ENCODE results near the gene SLC25A53. TPM values are rescaled to one million over a fixed set of nuclear protein-coding genes. Genes with fewer than 3 reads are reported as not detected.

Gene SLC25A53
- total RNA-seq, 4 donors from 2014 or later = 2.2 to 26.1 (median 13.2) TPM

GRCh38 chrX:104134583-104135261 is 22.1 kb downstream of the SLC25A53 start:
- peaks cover 0 to 10% (median 0%) of the 10 kb centered on the region in 3 donors for H3K36me3 ChIP-seq
- 68 to 82% methylated on average over 5 of the region's 5 CpGs for WGBS, 2 donors
- H3K27ac ChIP-seq = no peak overlapping the region
- no peak for DNase-seq (ENCODE audit: low spot score in 2 of 2)
- H3K27me3 ChIP-seq = peaks cover 0 to 21% of the 10 kb centered on the region in 2 donors
- H3K4me3 ChIP-seq = no peak overlapping the region
- no peaks in the 10 kb centered on the region for H3K4me1 ChIP-seq
- H3K9me3 ChIP-seq = no peaks in the 10 kb centered on the region
- no peak for TF ChIP-seq POLR2A (IDR thresholded peaks at IDR 0.05)
- no peak for TF ChIP-seq CTCF (IDR thresholded peaks at IDR 0.05)
- no peak for TF ChIP-seq EP300 (IDR thresholded peaks at IDR 0.05)

- peaks cover 0 to 29% of the 10 kb centered on the region in 2 donors for H3K27me3 ChIP-seq
- no peaks in the 10 kb centered on the region for H3K4me1 ChIP-seq
- no peak overlapping the region for H3K27ac ChIP-seq
- 70 to 76% methylated on average over 4 to 6 of the region's 6 CpGs for WGBS, 2 donors
- DNase-seq (ENCODE audit: low spot score in 2 of 2) = no peak
- H3K4me3 ChIP-seq = no peak overlapping the region
- peaks cover 0 to 15% (median 0%) of the 10 kb centered on the region in 3 donors for H3K36me3 ChIP-seq
- no peaks in the 10 kb centered on the region for H3K9me3 ChIP-seq
- TF ChIP-seq EP300 (IDR thresholded peaks at IDR 0.05) (no peak), POLR2A (IDR thresholded peaks at IDR 0.05) (no peak), CTCF (IDR thresholded peaks at IDR 0.05) (no peak)
Observed at GRCh38 chrX:104130808-104131207, 26.0 kb downstream of the SLC25A53 start.

GRCh38 chrX:104126856-104127255 is 30.0 kb downstream of the SLC25A53 start:
- TF ChIP-seq CTCF (IDR thresholded peaks at IDR 0.05) (no peak), POLR2A (IDR thresholded peaks at IDR 0.05) (no peak), EP300 (IDR thresholded peaks at IDR 0.05) (no peak)
- Histone ChIP-seq H3K9me3 (no peaks in the 10 kb centered on the region), H3K4me3 (no peak overlapping the region), H3K4me1 (no peaks in the 10 kb centered on the region), H3K36me3 (peaks cover 0 to 15% (median 0%) of the 10 kb centered on the region in 3 donors), H3K27ac (no peak overlapping the region), H3K27me3 (peaks cover 0 to 12% of the 10 kb centered on the region in 2 donors)
- WGBS, 2 donors = 48 to 56% methylated on average over 2 of the region's 2 CpGs
- DNase-seq (ENCODE audit: low spot score in 2 of 2) = no peak

- H3K27me3 ChIP-seq = peaks cover 0 to 8% of the 10 kb centered on the region in 2 donors
- no peak overlapping the region for H3K4me3 ChIP-seq
- DNase-seq (ENCODE audit: low spot score in 2 of 2) = no peak
- no peak for TF ChIP-seq CTCF (IDR thresholded peaks at IDR 0.05)
- TF ChIP-seq POLR2A (IDR thresholded peaks at IDR 0.05) = no peak
- no peak for TF ChIP-seq EP300 (IDR thresholded peaks at IDR 0.05)
- H3K27ac ChIP-seq = no peak overlapping the region
- H3K4me1 ChIP-seq = no peaks in the 10 kb centered on the region
- WGBS, 2 donors = 70 to 71% methylated on average over 5 of the region's 5 CpGs
- H3K36me3 ChIP-seq = peaks cover 0 to 5% (median 0%) of the 10 kb centered on the region in 3 donors
- no peaks in the 10 kb centered on the region for H3K9me3 ChIP-seq
Observed at GRCh38 chrX:104122829-104123228, 34.0 kb downstream of the SLC25A53 start.

- H3K9me3 ChIP-seq = no peaks in the 10 kb centered on the region
- WGBS, 2 donors = 82 to 83% methylated on average over 1 of the region's 1 CpG
- DNase-seq (ENCODE audit: low spot score in 2 of 2) = no peak
- no peaks in the 10 kb centered on the region for H3K36me3 ChIP-seq
- no peak overlapping the region for H3K27ac ChIP-seq
- H3K27me3 ChIP-seq = peaks cover 0 to 4% of the 10 kb centered on the region in 2 donors
- TF ChIP-seq EP300 (IDR thresholded peaks at IDR 0.05) (no peak), CTCF (IDR thresholded peaks at IDR 0.05) (no peak), POLR2A (IDR thresholded peaks at IDR 0.05) (no peak)
- H3K4me1 ChIP-seq = peaks cover 0 to 1% (median 0%) of the 10 kb centered on the region in 4 donors
- H3K4me3 ChIP-seq = no peak overlapping the region
Observed at GRCh38 chrX:104118765-104119164, 38.0 kb downstream of the SLC25A53 start.
